ENCODE results near the gene HLA-DRB5. TPM values are rescaled to one million over a fixed set of nuclear protein-coding genes. Genes with fewer than 3 reads are reported as not detected.

The HLA-DRB5 gene
- total RNA-seq, 1 experiment from 2014 or later: not detected

- no peaks in the 10 kb centered on the region for H3K27me3 ChIP-seq (replicated peaks; ENCODE audit: control insufficient read depth, insufficient read depth, low read length)
- no peak for DNase-seq
- no peaks in the 10 kb centered on the region for H3K4me1 ChIP-seq
- Mint-ChIP-seq H3K27me3 (ENCODE audit: insufficient read depth, unreplicated experiment) (peaks cover 6% of the 10 kb centered on the region), H3K4me1 (ENCODE audit: low read depth, unreplicated experiment) (no peaks in the 10 kb centered on the region), H3K36me3 (ENCODE audit: insufficient read depth, unreplicated experiment) (no peaks in the 10 kb centered on the region), H3K27ac (ENCODE audit: unreplicated experiment) (no peak overlapping the region), H3K4me3 (ENCODE audit: unreplicated experiment) (no peak overlapping the region), H3K9me3 (ENCODE audit: unreplicated experiment) (no peaks in the 10 kb centered on the region)
- intact Hi-C loops (cut with micrococcal nuclease; ENCODE audit: unreplicated experiment): no loop called here
- H3K4me3 ChIP-seq (ENCODE audit: low read depth, low read length): no peak overlapping the region
- POLR2A ChIA-PET: no interaction called here
- no TSS peak for BruUV-seq (replicated peaks)
- no peaks in the 10 kb centered on the region for H3K9me3 ChIP-seq
- no peaks in the 10 kb centered on the region for H3K36me3 ChIP-seq (ENCODE audit: control insufficient read depth, insufficient read depth, low read length)
- CTCF ChIA-PET: no interaction called here
- TF ChIP-seq CTCF (IDR thresholded peaks at IDR 0.05; ENCODE audit: insufficient read depth in 1 of 2, low read depth in 1 of 2, low read length in 1 of 2, severe bottlenecking in 1 of 2, unreplicated experiment in 1 of 2): no peak
Observed at GRCh38 chr6:32559747-32560146, 29.7 kb upstream of the HLA-DRB5 start.

GRCh38 chr6:32558426-32559057, 28.5 kb upstream of the HLA-DRB5 start:
- Mint-ChIP-seq H3K36me3 (ENCODE audit: insufficient read depth, unreplicated experiment) (no peaks in the 10 kb centered on the region), H3K27ac (ENCODE audit: unreplicated experiment) (no peak overlapping the region), H3K4me1 (ENCODE audit: low read depth, unreplicated experiment) (no peaks in the 10 kb centered on the region), H3K4me3 (ENCODE audit: unreplicated experiment) (no peak overlapping the region), H3K9me3 (ENCODE audit: unreplicated experiment) (no peaks in the 10 kb centered on the region), H3K27me3 (ENCODE audit: insufficient read depth, unreplicated experiment) (peaks cover 6% of the 10 kb centered on the region)
- ChIA-PET POLR2A (interaction anchor here (0.6 kb wide), 1 partner anchor 36 kb away, joined by 3 read pairs; no protein-coding TSS in a partner anchor), CTCF (interaction anchor here (0.6 kb wide), 1 partner anchor 313 kb away, joined by 3 read pairs; no protein-coding TSS in a partner anchor)
- no peaks in the 10 kb centered on the region for H3K36me3 ChIP-seq (ENCODE audit: control insufficient read depth, insufficient read depth, low read length)
- no peaks in the 10 kb centered on the region for H3K27me3 ChIP-seq (replicated peaks; ENCODE audit: control insufficient read depth, insufficient read depth, low read length)
- no peak for DNase-seq
- H3K9me3 ChIP-seq: no peaks in the 10 kb centered on the region
- no TSS peak for BruUV-seq (replicated peaks)
- no peaks in the 10 kb centered on the region for H3K4me1 ChIP-seq
- TF ChIP-seq CTCF (IDR thresholded peaks at IDR 0.05; ENCODE audit: insufficient read depth in 1 of 2, low read depth in 1 of 2, low read length in 1 of 2, severe bottlenecking in 1 of 2, unreplicated experiment in 1 of 2): no peak
- H3K4me3 ChIP-seq (ENCODE audit: low read depth, low read length): no peak overlapping the region
- intact Hi-C loops (cut with micrococcal nuclease; ENCODE audit: unreplicated experiment): no loop called here

GRCh38 chr6:32554116-32554965, 24.3 kb upstream of the HLA-DRB5 start:
- no peaks in the 10 kb centered on the region for H3K36me3 ChIP-seq (ENCODE audit: control insufficient read depth, insufficient read depth, low read length)
- Mint-ChIP-seq H3K9me3 (ENCODE audit: unreplicated experiment) (no peaks in the 10 kb centered on the region), H3K36me3 (ENCODE audit: insufficient read depth, unreplicated experiment) (no peaks in the 10 kb centered on the region), H3K27ac (ENCODE audit: unreplicated experiment) (no peak overlapping the region), H3K4me3 (ENCODE audit: unreplicated experiment) (no peak overlapping the region), H3K4me1 (ENCODE audit: low read depth, unreplicated experiment) (no peaks in the 10 kb centered on the region), H3K27me3 (ENCODE audit: insufficient read depth, unreplicated experiment) (peaks cover 19% of the 10 kb centered on the region)
- POLR2A ChIA-PET: no interaction called here
- DNase-seq: no peak
- no TSS peak for BruUV-seq (replicated peaks)
- no peaks in the 10 kb centered on the region for H3K4me1 ChIP-seq
- H3K4me3 ChIP-seq (ENCODE audit: low read depth, low read length): no peak overlapping the region
- intact Hi-C loops (cut with micrococcal nuclease; ENCODE audit: unreplicated experiment): no loop called here
- no peaks in the 10 kb centered on the region for H3K9me3 ChIP-seq
- no peaks in the 10 kb centered on the region for H3K27me3 ChIP-seq (replicated peaks; ENCODE audit: control insufficient read depth, insufficient read depth, low read length)
- TF ChIP-seq CTCF (IDR thresholded peaks at IDR 0.05; ENCODE audit: insufficient read depth in 1 of 2, low read depth in 1 of 2, low read length in 1 of 2, severe bottlenecking in 1 of 2, unreplicated experiment in 1 of 2): no peak
- CTCF ChIA-PET: no interaction called here
